Gastroesophageal sphincter (tissue), 4 donors: Measurements from ENCODE around the gene KLHL18. TPM values are rescaled to one million over a fixed set of nuclear protein-coding genes. Genes with fewer than 3 reads are reported as not detected.

Experiments used
- ATAC-seq: fragments of 150-250 bp; one replicate; pipeline ENCODE4 v1.9.1; 2016; ENCODE audit warnings: mild to moderate bottlenecking, moderate library complexity
- H3K27ac ChIP-seq, 4 donors: fragments of 200-600 bp; sonication (generic) in 3 of 4; 1 replicate in 3 of 4; 2 replicates in 1 of 4; pipeline ENCODE4 v1.5.1; 2016 to 2019
- H3K27me3 ChIP-seq: fragments of 200-600 bp; sonication (generic); one replicate; pipeline ENCODE4 v1.5.1; 2019
- H3K36me3 ChIP-seq, 2 donors: fragments of 200-600 bp; sonication (generic); one replicate each; pipeline ENCODE4 v1.5.1; 2019; ENCODE audit warnings: control low read depth in 1 of 2
- H3K4me1 ChIP-seq, 3 donors: fragments of 200-600 bp; sonication (generic); 1 replicate in 2 of 3; 2 replicates in 1 of 3; pipeline ENCODE4 v1.5.1; 2016 to 2019; ENCODE audit warnings: control low read depth in 2 of 3
- H3K4me3 ChIP-seq, 2 donors: fragments of 200-600 bp; sonication (generic); one replicate each; pipeline ENCODE4 v1.5.1; 2019; ENCODE audit warnings: mild to moderate bottlenecking in 1 of 2, moderate library complexity in 1 of 2
- H3K9me3 ChIP-seq, 3 donors: fragments of 200-600 bp; sonication (generic); one replicate each; pipeline ENCODE4 v1.5.1; 2017 to 2019; ENCODE audit warnings: control low read depth in 2 of 3
- CTCF ChIP-seq, 4 experiments: fragments of 200-600 bp in 2 of 4; fragments of 450-650 bp in 2 of 4; sonication (generic) in 1 of 4; IDR thresholded peaks; one replicate each; pipeline ENCODE4 v1.5.1; 2017 to 2019; ENCODE audit warnings: antibody characterized with exemption in 4 of 4, mild to moderate bottlenecking in 2 of 4, moderate library complexity in 2 of 4
- EP300 ChIP-seq: sonication (generic); formaldehyde crosslinking; IDR thresholded peaks from one replicate; pipeline ENCODE4 v1.6.1; 2017; ENCODE audit warnings: antibody characterized with exemption, mild to moderate bottlenecking
- POLR2A ChIP-seq, 2 donors: fragments of 450-650 bp; IDR thresholded peaks; one replicate each; pipeline ENCODE4 v1.6.1; 2017; ENCODE audit warnings: antibody characterized with exemption in 2 of 2, mild to moderate bottlenecking in 2 of 2, moderate library complexity in 1 of 2
- POLR2AphosphoS5 ChIP-seq: sonication (generic); formaldehyde crosslinking; IDR thresholded peaks from one replicate; pipeline ENCODE4 v1.6.1; 2017; ENCODE audit warnings: antibody characterized with exemption
- WGBS, 2 donors: methylation state at CpG; one replicate each; pipeline ENCODE4 v1.1.5; 2018; ENCODE audit warnings: low coverage in 1 of 2; 5-methylcytosine and 5-hydroxymethylcytosine counted together
- total RNA-seq, 4 donors: library from RNA; depleted of rRNA; stranded (reverse); fragments of >200 nt; gene quantifications; one replicate each; pipeline ENCODE4 v1.1.0, GENCODE V29; 2016

KLHL18 gene
- total RNA-seq, 4 donors from 2014 or later = 11.6 to 23.3 (median 15.6) TPM

- H3K27me3 ChIP-seq = no peaks in the 10 kb centered on the region
- peaks cover 0 to 18% of the 10 kb centered on the region in 2 donors for H3K36me3 ChIP-seq
- TF ChIP-seq EP300 (no peak), POLR2A (IDR thresholded peaks at IDR 0.05) (no peak), CTCF (IDR thresholded peaks at IDR 0.05) (no peak)
- H3K4me3 ChIP-seq = no peak overlapping the region
- H3K9me3 ChIP-seq = no peaks in the 10 kb centered on the region
- H3K4me1 ChIP-seq = peaks cover 0 to 48% (median 0%) of the 10 kb centered on the region in 3 donors
- no peak for ATAC-seq
- 79 to 90% methylated on average over 3 of the region's 3 CpGs for WGBS, 2 donors
- no peak overlapping the region for H3K27ac ChIP-seq
Measured at GRCh38 chr3:47294392-47294791, 11.6 kb downstream of the KLHL18 start.

- no peak for ATAC-seq
Measured at GRCh38 chr3:47295322-47295721, 12.6 kb downstream of the KLHL18 start.

GRCh38 chr3:47295976-47296375 lies 13.2 kb downstream of the KLHL18 start:
- WGBS, 2 donors = 82 to 84% methylated on average over 2 to 3 of the region's 6 CpGs
- no peak for ATAC-seq
- TF ChIP-seq CTCF (IDR thresholded peaks at IDR 0.05) = no peak
- no peak for TF ChIP-seq POLR2AphosphoS5
- TF ChIP-seq EP300 = no peak
- no peak for TF ChIP-seq POLR2A (IDR thresholded peaks at IDR 0.05)
- Histone ChIP-seq H3K36me3 (peaks cover 0 to 3% of the 10 kb centered on the region in 2 donors), H3K9me3 (no peaks in the 10 kb centered on the region), H3K4me3 (no peak overlapping the region), H3K27me3 (no peaks in the 10 kb centered on the region), H3K27ac (no peak overlapping the region), H3K4me1 (peaks cover 0 to 46% (median 0%) of the 10 kb centered on the region in 3 donors)

More at GRCh38 chr3:47295322-47295721, 12.6 kb downstream of the KLHL18 start:
- Histone ChIP-seq H3K4me3 (no peak overlapping the region), H3K27me3 (no peaks in the 10 kb centered on the region), H3K4me1 (peaks cover 0 to 48% (median 0%) of the 10 kb centered on the region in 3 donors), H3K9me3 (no peaks in the 10 kb centered on the region), H3K36me3 (peaks cover 0 to 9% of the 10 kb centered on the region in 2 donors), H3K27ac (no peak overlapping the region)
- TF ChIP-seq POLR2A (IDR thresholded peaks at IDR 0.05) (no peak), POLR2AphosphoS5 (no peak), CTCF (IDR thresholded peaks at IDR 0.05) (no peak), EP300 (no peak)
- 71 to 100% methylated on average over 2 of the region's 2 CpGs for WGBS, 2 donors

- peaks cover 0 to 7% of the 10 kb centered on the region in 2 donors for H3K36me3 ChIP-seq
- no peak for ATAC-seq
Measured at GRCh38 chr3:47296562-47297302, 14.0 kb downstream of the KLHL18 start.

GRCh38 chr3:47298439-47298838 lies 15.7 kb downstream of the KLHL18 start:
- H3K27ac ChIP-seq = no peak overlapping the region
- H3K4me3 ChIP-seq = no peak overlapping the region
- no peaks in the 10 kb centered on the region for H3K9me3 ChIP-seq
- WGBS, 2 donors = 94% methylated on average over 3 of the region's 3 CpGs
- peaks cover 0 to 24% of the 10 kb centered on the region in 2 donors for H3K36me3 ChIP-seq
- H3K27me3 ChIP-seq = no peaks in the 10 kb centered on the region
- TF ChIP-seq POLR2A (IDR thresholded peaks at IDR 0.05) (no peak), EP300 (no peak)
- peaks cover 0 to 31% (median 0%) of the 10 kb centered on the region in 3 donors for H3K4me1 ChIP-seq
- no peak for ATAC-seq

More at GRCh38 chr3:47296562-47297302, 14.0 kb downstream of the KLHL18 start:
- Histone ChIP-seq H3K27me3 (no peaks in the 10 kb centered on the region), H3K27ac (no peak overlapping the region), H3K4me3 (no peak overlapping the region), H3K4me1 (peaks cover 0 to 38% (median 0%) of the 10 kb centered on the region in 3 donors), H3K9me3 (no peaks in the 10 kb centered on the region)
- WGBS, 2 donors = 86 to 94% methylated on average over 2 of the region's 2 CpGs
- TF ChIP-seq POLR2A (IDR thresholded peaks at IDR 0.05) = no peak
